Stimulated activated CD8-positive, alpha-beta memory T cell treated with anti-CD3 and anti-CD28 coated beads, Interleukin-2, amount 100 ng/mL, for 1 hour (primary cell): ENCODE results near the gene CAMTA1.

Source experiments
- DNase-seq, 2 donors: peaks; one replicate each; pipeline ENCODE4 v3.0.0-alpha.2; 2020; ENCODE audit warnings: low read depth in 2 of 2

The CAMTA1 gene

DNA sequence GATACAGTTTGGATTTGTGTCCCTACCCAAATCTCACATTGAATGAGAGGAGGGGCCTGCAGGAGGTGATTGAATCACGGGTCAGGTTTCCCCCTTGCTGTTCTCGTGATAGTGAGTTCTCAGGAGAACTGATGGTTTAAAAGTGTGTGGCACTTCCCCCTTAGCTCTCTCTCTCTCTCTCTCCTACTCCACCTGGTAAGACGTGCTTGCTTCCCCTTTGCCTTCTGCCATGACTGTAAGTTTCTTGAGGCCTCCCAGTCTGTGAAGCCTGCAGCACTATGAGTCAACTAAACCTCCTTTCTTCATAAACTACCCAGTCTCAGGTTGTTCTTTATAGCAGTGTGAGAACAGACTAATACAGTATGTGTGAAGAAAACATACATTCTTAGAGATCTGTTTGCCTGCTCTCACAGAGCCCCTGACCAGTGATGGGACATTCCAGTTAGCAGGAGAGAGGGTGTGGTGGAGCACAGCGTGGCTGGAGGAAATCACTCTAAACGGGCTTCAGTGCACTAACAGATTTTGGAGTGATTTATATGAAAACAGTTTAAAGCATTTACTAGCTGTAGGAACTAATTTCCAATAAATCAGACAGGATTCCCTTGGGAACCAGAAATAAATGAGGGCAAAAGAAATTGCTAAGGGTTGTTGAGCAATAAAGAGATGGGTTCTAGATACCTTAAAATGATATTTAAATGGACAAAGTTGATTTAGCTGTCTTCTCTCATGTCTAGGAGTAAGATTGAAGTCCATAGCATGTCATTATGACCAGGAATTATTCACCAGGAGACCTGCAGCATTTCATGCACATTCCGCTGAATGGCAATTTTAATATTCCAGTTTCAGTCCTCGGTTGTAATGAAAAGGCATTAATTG is 411.0 kb downstream of the CAMTA1 start:
- no peak for DNase-seq

DNA sequence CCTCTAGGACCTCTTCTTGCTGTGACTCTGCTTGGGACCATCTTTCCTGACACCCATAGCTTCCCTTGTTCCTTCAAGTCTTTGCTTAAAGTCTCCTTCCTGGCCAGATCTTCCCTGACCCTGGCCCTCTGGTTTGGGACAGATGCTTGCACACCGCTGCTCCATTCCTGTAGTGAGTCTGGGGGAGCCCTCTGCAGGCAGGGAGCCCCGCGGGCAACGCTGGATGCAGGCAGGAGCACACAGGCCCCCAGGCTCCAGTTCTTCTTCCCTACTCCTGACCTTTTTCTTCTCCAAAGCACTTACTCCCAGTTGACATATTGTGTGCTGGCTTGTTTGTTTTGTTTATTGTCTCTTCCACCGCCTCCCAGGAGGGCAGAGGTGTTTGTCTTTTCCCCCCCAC is 413.4 kb downstream of the CAMTA1 start:
- DNase-seq = no peak

DNA sequence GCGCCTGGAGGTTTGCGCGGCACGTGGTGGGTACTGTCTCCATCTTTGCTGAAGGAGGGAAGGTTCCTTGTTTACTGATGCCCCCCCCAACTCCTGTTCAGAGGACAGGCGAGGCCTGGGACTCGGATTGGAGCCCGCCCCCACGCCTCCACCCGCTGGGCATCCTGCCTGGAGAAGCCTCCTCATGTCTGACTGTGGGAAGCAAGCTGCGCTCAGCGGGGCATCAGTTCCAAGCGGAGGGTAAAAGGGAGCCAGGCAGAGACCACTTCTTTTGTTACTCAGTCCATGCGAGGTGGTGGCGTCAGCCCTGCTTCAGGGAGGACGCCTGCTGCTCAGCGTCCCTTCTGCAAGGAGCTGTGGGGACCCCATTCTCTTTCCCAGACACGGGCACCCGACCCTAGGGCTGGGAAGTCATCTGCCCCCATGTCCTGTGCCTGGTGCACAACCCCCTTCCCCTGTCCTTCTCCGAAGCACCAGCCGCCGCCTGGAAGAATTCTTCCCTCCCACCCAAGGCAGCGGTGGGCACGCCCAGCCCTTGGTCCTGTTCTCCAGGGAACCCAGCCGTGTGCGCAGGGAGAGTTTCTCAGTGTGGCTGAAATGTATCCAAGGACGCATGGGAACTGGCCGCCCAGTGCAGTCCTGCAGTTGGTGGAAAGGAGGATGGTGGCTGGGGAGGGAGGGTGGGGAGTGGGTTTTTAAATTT is 414.0 kb downstream of the CAMTA1 start:
- DNase-seq = no peak

DNA sequence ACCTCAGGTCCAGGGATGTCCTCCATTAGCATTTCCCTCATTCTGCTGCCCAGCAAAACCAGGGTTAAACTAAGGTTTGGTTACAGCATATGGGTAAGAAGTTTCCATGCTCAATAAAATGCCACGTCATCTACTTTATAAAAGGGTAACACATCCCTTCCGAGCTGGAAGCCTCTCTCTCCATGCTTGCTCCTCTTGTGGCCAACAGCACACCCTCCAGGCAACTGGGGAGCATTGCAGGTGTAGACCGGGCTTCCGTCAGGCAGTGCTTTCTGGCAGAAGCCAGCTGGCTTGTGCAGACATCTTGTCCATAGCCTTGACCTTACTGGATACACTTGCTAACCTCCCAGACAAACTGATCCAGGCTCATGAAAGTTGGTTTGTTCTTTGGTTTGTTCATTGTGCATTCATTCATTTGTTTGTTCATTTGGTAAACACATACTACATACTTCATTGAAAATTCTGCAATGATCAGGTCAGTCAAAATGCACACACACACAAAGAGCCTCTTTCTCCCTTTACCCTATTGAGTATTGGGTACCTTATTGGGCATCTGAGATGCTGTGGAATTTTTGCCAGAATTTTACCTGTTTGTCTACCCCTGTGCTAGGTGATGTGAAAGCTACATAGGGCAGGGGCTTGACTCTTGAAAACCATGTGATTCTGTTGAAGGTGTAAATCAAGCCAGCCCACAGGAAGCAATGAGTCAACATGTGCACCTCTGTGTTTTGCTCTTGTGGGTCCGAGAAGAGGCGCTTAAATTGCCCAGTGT is 422.8 kb downstream of the CAMTA1 start:
- DNase-seq = no peak

DNA sequence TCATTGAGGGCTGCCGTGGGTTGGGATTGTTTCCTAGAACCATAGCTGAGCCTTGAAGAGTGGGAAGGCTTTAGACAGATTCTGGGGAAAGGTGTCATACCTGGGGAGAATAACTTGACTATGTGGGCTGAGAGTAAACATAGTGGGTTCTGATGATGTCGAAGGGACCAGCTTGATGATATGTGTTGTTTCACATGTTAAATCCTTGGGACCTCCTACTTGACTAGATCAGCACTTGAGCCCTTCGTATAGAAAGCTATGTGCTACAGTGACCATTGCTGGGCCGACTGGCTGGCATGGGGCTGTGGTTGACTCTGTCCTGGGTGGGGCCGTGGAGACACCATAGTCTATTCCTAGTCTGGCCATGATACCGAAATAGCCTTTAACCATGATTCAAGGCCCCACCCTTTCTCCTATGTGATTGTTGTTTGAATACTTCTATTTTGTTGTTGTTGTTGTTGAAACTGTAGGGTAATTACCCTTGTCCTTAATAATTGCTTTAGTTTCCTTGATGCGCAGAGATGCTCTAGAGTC is 423.5 kb downstream of the CAMTA1 start:
- no peak for DNase-seq

DNA sequence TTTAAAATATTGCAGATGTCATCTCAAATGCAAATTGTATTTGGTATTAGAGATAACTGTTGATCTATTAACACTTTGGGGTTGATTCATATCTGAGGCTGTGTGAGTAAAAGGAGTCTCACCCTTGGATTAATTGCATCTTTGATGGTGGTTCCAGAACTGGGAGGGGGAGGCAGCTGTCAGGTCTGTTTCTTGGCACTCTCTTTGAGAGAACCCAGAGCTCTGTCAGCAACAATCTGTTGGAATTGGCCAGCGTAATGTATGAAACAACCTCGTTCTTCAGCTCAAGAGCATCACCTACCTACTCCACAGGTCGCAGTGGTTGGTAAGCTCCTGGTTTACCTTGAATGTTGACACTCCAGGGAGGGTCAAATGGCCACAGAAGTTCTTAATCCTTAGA is 424.1 kb downstream of the CAMTA1 start:
- DNase-seq = no peak

DNA sequence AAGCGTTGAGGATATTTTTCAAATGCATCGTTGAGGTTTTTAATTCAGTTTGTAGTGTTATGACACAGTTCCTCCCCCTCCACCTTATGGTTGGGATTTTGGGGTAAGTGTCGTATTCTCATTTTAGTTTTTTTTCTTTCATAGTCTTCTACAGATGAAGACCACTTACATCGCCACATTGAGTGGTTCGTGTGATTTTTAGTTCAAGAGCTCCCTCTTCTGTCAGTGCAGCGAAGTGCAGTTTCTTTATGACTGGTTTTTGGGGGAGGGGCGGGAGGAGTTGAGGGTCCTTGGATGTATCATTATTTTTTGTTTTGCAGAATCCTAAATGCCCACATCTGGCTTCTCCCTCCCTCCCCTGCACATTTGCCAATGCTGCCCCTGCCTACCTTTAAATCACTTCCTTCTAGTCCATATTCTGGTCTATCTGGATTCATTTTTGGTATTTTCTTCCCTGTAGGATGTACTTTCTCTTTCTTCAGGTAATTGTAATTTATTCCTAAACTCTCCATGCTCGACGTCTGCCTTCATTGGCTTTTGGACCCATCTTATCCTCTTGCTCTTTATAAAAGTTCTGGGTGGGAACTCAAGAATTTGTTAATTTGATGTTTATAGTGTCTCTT is 433.1 kb downstream of the CAMTA1 start:
- DNase-seq = no peak

DNA sequence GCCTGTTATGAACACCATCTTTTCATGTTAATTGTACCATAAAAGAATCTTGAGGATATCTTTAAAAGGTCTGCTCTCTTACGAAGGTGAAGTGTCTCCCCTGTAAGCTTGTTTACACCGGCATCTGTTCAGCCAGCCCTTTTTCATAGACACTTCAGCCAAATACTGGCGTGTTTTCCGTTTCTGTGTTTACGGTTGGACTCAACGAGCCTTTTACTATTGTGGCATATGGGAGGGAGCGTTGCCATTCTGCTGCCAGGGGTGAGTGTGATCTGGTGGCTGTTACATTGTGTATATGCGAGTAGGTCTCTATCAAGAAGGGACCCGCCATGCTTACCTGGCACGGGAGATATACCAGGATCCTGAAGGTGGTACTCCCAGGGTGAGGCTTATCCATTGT is 433.8 kb downstream of the CAMTA1 start:
- DNase-seq = no peak

DNA sequence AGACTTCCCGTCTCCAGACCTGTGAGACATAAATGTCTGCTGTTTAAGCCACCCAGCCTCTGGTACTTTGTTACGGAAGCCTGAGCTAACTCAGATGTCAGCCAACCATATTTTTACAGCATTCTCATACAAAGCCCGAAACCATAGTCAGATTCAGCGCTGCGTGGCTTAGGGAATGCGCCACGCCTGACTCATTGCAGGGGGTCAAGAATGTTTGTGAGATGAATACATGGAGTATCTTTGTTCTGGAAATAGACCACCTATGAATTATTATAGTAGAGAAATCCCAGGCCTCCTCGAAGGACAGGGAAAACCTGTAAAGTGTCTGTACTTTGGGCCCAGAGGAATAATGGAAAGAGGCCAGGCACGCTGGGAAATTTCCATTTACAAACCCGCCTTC is 434.8 kb downstream of the CAMTA1 start:
- no peak for DNase-seq

DNA sequence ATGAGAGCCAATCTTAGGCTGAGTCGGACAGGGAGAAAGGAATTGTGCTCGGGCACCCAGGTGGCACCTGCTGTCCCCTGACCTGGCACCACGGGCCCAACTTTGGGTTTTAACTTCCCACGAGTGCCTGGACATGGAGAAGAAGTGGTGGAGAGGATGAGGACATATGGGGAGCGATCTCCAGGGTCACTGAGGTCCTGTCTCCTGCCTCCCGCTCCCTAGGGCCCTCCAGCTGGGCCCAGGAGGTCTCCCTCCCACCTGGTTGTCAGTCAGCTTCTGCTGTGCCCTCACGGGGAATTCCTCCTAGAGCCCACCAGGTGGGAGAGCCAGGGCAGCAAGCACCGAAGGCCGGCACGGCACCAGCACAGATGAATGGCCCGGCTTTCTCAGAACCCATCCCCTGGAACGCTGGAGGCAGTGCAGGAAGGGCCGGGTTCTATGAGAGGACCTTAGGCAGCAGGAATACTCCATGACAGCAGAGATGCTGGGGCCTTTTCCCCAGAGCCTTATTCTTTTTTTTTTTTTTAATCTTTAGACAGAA is 435.5 kb downstream of the CAMTA1 start:
- no peak for DNase-seq

DNA sequence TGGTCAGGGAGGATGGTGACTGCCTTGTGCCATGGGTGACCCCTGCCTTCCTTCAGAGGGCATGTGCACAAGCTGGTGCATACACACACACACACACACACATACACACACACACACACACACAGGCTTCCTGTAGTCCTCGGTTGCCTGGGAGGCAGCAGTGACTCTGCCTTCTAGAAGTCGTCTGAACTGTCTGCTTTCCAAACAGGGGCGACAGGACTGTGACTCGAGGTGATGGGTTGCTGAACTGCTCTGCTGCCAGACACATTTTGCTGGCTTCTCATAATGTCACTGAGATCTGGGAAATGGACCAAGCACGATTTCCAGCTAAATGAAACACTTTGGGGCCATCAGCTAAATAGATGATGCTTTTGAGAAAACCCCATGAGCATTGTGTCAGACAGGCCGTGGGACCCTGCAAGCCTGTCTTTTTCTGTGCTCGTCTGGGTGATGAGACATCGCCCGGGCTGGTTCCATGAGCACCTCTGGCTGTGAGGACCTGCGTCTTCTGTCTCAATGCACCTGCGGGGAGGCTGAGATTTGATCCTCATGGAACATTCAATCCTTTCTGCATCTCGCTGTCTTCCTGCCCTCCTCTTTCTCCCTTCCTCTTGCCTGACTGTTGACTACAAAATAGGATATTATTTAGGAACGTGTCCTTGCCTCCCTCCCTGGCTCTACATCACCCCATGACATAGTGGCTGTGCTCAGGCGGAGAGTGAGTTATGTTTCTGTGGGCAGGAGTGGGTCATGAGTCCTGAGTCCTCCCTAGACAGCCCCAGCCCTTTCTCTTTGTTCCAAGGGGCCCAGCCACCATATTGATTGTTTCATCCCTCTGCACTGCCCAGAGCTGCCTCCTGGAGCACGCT is 436.8 kb downstream of the CAMTA1 start:
- no peak for DNase-seq

DNA sequence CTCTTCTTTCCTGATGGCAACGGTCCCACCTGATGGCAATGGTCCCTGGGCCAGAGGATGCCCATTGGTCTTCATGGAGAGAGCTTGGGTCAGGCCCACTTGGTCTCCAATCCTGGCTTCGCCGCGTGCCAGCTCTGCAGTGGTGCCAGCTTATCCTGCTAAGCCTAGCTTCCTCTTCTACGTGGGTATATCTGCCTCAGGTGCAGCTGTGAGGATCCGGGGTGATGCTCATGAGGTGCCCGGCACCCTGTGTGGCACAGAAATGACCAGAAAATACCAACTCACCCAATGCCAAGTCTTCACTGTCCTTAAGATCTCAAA is 437.4 kb downstream of the CAMTA1 start:
- DNase-seq = no peak

DNA sequence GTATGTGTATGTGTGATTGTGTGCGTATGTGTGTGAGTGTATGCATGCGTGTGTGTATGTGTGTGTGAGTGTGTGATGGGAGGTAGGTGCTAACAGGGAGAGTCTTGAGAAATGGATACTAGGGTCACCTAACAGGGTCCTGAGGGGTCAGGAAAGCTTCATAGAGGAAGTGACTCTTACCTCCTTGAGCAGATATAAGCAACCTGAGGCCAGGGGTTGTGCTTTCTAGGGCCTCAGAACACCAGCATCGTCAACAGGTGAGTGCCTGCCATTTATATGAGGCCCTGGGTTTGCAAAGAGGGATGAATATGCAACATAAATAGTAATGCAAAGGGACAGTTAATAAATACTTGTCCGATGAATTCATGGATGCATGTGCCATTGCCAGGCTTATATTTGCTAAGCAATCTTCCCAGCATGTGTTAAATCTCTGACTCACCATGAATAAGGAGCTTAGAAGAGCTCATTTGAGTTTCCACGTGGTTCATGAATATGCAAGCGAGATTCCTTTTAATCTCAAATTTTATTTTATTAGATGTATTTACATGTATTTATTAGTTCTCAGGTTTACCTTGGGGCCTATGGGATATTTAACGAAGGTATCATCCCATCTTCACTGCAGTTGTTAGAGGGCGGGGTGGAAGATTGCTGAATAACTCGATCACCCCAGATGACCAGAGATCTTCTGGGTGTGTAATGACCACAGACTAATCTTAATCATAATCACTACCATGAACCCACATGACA is 438.3 kb downstream of the CAMTA1 start:
- DNase-seq = no peak

DNA sequence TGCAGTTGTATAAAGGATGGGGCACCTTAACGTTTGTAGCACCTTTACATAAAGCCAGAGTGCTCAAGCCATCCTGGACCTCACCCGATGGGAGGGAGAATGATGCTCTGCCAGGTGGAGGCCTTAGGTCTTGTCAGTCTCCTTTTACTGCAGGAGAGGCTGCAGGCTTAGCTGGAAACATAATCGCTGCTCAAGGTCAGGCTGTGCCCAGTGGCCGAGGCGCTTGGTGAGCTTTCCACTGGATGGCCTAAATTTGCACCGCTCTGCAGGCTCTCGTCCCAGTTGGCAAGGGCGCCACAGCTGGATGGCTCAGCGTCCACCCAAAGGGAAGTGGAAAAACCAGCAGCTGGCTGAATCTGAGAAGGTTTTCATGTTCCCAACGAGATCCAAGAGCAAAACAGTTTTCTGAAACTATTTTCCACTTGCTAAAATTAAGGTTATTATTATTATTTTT is 438.9 kb downstream of the CAMTA1 start:
- DNase-seq = no peak

DNA sequence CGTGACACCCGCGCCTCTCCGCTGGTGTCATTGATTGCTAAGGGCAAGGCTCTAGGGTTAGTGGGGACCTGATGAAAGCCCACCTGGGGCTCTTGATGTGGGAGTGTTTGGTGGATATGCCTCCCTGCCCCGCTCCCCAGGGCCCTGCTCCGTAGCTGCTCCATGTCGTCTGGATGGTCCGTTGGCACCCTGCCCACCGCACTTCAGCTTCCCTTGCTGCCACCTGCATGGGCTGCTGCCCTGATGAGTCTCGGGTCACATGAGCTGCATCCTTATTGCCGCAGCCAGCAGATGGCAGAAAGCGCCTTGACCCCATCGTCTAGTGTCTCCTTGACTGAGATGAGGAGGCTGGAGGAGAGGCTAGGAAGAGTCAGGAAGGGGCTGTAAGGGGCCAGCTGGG is 439.4 kb downstream of the CAMTA1 start:
- no peak for DNase-seq

DNA sequence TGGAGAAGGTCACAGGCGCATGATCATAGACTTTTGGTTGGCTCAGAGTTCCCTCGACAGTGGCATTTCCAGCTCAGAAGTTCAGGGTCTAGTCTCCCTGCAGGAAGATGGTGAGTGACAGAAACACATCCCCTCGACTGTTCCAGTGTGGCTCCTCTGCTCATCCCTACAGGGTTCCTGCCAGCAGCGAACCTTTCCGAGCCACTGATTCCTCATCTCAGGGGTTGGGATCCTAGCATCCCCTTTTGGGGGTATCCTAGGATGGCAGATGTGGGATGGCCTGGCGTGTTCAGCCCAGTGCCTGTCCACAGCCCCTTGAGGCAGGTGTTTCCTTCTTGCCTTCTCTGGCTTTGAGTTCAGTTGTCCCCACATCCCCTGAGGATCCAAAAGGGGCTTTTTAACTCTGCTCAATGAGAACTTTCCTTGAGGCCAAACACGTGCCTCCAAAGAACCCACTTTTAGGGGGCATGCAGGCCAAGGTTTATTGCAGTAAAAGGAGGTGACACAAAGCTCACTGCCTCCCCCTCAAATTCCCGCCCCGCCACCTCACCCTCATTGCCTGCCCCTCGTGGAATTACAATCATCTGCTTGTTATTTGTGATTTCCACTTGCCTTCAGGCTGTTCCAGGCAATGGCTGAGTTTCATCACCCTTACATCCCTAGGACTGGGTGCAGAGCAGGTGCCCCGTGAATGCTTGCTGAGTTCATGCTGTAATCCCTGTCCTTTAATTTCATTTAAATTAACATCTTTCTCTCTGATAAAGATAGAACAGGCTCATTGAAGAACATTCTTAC is 440.7 kb downstream of the CAMTA1 start:
- DNase-seq = no peak

DNA sequence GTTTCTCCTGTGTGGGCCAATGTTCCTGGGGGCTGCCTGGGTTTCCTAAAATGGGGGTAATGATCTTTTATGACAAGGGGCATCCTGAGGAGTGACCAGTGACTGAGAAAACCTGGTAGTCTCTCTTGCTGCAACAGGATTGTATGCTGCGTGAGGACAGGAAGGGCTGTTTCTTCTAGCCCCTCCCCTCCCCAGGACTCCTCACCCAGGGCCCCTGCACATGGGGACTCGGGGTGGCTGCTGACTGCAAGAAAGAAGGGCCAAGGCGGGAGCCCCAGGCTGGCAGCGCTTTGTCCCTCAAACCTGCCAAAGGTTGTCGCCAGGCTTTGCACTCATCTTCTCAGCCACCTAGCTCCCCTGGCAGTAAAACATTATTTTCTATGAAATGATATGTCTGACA is 442.4 kb downstream of the CAMTA1 start:
- DNase-seq = no peak

DNA sequence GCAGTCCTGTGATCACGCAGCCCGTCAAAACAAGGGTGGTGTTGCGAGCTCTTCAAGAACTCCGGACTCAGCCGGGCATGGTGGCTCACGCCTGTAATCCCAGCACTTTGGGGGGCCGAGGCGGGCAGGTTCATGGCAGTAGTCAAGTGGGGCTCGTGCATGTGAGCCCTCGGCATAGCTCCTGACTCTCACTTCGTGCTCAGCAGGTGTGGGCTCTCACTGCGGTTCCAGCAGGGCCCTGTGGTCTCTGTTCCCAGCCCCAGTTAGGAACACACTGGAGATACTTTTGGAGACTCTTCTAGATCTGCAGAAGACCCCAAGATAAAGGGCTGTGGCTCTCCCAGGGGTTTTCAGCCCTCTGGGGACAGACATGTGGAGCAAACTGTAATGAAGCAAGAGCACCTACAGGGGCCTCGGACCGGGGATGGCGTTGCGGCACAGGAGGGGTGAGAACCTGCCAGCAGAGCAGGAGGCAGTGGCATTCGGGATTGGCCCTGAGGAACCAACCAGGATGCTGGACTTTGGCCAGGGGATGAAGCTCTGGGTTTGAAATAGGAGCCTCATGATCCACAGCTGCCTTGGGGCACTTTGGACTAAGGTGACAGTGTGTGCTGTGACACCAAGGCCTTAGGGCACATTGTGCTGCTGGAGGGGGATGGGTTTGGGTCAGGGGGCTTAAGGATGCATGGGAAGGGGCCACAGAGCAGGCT is 443.2 kb downstream of the CAMTA1 start:
- DNase-seq = no peak
